Hepatocyte (in vitro differentiated cells): ENCODE data around the gene TUBB2B.

Experiments
- EZH2 ChIP-seq: fragments of 200-600 bp; sonication (generic); IDR thresholded peaks from 2 replicates; pipeline ENCODE4 v1.6.1; 2016; ENCODE audit warnings: antibody characterized with exemption, mild to moderate bottlenecking, borderline replicate concordance
- EZH2phosphoT487 ChIP-seq: fragments of 200-600 bp; sonication (generic); IDR thresholded peaks from one replicate; pipeline ENCODE4 v1.6.1; 2018; ENCODE audit warnings: antibody characterized with exemption, mild to moderate bottlenecking, low read depth, moderate library complexity; ENCODE audit not compliant: unreplicated experiment, severe bottlenecking

GRCh38 chr6:3273707-3274521 lies 46.5 kb upstream of the TUBB2B start:
- TF ChIP-seq EZH2phosphoT487 (no peak), EZH2 (no peak)
